Stimulated activated CD8-positive, alpha-beta memory T cell treated with anti-CD3 and anti-CD28 coated beads, Interleukin-2, amount 100 ng/mL, for 1 hour (primary cell): Measurements from ENCODE around the gene CENPX.

Experiments used
- DNase-seq, 2 donors: peaks; one replicate each; pipeline ENCODE4 v3.0.0-alpha.2; 2020; ENCODE audit warnings: low read depth in 2 of 2

CENPX gene

GRCh38 chr17:82022310-82022980 is at the start of gene CENPX:
Gene CENPX, minus strand, starts transcription at chr17:82022878. Its CDS starts 17 bp downstream, at chr17:82022861.
- no peak for DNase-seq

- DNase-seq = no peak
Measured at GRCh38 chr17:82070611-82071010, 47.9 kb upstream of the CENPX start.

GRCh38 chr17:82065638-82066303 is 43.1 kb upstream of the CENPX start, which contains the start of gene DUS1L:
Gene DUS1L, minus strand, starts transcription at chr17:82065804. Its CDS starts 745 bp downstream, at chr17:82065059.
- DNase-seq = peak; percentile 47 to 55

DNA sequence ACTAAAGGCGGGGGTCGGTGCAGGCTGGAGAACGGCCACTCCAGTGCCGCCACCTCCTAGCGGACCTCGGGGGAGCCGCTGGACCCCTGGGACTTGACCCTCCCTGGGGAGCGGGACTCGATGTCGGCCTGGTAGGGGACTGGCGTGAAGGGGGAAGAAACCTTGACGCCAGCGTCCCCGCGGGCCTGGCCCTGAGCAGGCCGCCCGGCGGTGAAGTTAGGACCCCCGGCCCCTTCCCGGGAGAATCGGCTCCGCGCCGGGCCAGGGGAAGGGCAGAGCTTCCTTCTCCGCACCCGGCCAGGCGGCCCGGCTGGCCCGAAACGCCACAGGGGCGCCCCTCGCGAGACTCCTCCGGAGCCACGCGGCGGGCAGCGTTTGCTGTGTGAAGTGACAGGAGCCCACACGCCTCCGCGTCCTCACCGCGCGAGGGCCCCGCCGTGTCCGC is 42.5 kb upstream of the CENPX start:
- DNase-seq = no peak

DNA sequence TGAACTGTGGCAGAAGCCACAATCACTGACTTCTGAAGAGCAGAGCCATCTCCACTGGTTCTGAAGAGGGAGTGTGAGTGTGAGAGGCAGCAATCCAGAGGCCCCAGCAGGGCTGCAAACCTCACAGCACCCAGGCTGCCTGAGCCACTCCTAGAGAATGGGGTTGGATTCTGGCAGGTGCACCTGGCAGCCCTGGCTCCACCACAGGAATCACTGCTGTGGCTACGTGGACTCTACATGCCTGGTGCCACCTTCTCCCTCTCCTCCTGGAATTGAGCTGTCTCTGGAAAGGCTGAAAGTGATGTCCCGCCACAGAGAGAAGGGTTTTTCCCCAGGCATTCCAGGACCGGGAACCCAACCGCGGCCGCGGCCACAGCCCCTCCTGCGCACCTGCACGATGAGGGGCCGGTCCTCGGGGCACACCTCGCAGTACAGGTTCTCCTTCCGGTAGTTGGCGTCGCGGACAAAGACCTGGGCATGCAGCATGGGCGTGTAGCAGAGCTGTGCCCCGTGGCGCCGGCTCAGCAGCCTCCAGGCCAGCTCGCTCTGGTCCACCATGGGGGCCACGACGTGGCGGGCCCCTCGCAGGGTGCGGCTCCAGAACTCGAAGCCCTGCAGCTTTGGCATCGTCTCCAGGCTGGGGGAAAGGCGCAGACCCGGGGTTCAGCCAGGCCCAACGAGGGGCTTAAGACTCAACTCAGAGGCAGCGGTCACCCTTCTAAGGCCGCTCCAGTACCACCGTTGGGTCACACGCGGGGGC is 41.9 kb upstream of the CENPX start:
- DNase-seq = no peak

DNA sequence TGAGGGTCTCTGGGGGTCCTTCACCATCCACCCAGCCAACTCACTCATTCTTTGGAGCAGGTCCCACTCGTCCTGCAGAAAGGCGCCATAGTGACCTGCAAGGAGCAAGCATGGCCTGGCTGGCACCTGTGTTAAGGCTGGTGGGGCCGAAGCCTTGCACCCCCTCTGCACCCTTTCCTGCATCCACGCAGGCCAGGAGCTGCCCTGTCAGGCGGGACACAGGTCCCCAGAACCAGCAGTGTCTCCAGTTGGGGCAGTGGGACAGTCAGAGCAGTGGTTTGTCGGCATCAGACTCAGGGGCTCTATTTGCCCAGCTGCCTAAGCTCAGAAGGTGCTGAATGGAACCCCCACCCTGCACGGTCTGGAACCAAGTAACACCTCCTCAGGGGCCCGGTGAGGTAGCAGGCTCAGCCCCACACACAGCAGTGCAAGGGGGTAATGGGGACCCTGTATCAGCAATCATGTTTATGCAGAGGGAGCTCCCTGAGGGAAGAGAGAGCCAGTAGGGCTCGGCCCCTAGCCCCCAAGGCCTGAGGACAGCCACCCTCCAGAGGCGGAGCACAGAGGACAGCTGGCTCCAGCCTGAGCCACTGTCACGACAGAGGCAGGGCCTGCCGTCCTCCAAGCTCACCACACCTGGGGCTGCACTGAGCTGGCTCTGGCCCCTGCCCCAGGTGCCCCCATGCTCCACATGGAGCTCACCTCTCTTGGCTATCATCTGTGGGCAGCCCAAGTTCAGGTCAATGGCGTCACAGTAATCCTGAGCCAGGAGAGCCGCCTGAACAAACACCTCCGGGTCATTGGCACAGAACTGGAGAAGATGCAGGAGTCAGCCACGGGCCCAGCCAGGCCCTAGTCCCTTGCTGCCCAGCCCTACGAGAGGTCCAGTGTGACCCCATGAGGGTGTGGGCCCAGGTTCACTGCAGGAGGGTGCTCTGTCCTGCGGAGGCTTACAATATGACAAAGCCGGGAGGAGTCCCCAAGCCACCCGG is 41.0 kb upstream of the CENPX start:
- DNase-seq = no peak

- no peak for DNase-seq
Measured at GRCh38 chr17:82062984-82063368, 40.3 kb upstream of the CENPX start.

- no peak for DNase-seq
Measured at GRCh38 chr17:82062076-82062983, 39.7 kb upstream of the CENPX start.

GRCh38 chr17:82061047-82061925 is 38.6 kb upstream of the CENPX start:
- DNase-seq = no peak

GRCh38 chr17:82060614-82061013 is 37.9 kb upstream of the CENPX start:
- DNase-seq = no peak

- DNase-seq = no peak
Measured at GRCh38 chr17:82060001-82060380, 37.3 kb upstream of the CENPX start.

DNA sequence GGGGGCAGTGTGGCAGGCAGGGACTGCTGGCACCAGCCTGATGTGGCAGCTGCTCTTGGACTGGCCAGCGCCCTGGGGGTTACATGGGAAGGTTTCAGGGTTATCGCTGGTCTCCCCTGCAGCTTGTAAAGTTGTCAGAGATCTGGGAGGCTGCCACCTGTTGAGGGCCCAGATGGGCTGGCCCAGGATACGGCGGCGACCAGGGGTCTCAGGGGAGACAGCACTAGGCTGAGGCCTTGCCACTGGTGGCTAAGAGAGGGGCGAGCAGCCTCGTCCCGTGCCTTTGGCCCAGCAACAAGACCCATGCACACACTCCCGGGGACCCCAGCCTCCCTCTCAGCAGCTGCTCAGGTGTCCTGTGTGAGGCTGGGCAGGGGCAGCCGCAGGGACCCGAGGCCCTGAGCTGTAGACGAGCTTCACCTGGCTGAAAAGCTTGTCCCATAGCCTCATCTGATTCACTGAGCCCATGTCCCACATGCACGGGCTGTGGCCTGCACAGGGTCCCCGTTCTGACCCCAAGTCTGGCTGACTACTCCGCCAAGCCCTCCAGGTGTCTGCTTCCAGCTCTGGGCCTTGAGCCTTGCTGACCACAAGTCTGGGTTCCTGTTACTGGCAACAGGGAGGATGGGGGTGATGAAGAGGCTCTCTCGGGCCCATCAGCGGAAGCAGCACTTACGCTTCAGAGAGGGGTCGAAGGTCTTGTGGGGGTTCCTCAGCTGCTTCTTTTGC is 36.8 kb upstream of the CENPX start:
- no peak for DNase-seq

DNA sequence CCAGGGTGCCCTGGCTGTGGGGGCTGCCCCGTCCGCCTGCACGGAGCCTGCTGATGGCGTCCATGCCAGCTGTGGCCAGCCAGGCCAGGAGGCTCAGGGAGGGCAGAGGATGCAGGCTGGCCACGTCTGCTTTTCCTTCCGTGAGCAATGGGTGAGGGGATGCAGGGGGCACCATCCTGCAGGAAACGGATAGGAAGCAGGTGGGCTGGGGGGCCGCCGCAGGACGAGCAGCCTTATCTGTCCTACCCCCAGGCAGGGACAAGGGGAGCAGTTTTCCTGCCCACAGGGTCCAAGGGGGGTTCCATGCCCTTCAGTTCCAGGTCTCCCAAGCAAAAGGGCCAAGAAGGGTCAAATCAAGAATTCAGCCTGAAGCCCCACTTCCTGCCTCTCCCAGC is 36.2 kb upstream of the CENPX start:
- no peak for DNase-seq

DNA sequence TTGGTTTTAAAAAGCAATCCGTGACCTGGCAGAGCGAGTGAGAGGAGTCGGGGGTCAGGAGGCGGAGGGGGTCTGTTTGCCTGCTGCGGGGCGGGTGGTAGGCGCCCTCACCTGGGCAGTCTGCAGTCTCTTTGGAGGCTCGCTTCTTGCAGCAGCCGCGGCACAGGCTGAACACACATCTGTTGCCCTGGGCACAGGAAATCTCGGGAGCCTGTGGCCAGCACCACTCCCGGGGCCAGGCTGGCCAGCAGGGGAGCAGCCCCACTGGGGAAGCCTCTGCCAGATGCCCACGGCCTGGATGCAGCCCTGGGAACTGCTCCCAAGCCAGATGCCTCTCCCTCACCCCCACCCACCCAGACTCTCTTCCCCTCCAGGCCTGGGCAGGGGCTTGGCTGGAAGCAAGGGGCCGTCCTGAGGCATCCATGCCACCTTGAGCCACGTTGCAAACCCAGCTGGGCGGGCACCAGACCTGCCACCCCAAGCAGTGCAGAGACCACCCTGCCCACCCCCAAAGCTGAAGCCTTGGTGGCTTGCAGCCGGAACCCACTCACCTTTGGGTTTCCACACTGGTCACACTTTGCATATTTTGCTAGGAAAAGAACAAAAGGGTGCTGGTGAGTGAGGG is 35.7 kb upstream of the CENPX start:
- DNase-seq = no peak

DNA sequence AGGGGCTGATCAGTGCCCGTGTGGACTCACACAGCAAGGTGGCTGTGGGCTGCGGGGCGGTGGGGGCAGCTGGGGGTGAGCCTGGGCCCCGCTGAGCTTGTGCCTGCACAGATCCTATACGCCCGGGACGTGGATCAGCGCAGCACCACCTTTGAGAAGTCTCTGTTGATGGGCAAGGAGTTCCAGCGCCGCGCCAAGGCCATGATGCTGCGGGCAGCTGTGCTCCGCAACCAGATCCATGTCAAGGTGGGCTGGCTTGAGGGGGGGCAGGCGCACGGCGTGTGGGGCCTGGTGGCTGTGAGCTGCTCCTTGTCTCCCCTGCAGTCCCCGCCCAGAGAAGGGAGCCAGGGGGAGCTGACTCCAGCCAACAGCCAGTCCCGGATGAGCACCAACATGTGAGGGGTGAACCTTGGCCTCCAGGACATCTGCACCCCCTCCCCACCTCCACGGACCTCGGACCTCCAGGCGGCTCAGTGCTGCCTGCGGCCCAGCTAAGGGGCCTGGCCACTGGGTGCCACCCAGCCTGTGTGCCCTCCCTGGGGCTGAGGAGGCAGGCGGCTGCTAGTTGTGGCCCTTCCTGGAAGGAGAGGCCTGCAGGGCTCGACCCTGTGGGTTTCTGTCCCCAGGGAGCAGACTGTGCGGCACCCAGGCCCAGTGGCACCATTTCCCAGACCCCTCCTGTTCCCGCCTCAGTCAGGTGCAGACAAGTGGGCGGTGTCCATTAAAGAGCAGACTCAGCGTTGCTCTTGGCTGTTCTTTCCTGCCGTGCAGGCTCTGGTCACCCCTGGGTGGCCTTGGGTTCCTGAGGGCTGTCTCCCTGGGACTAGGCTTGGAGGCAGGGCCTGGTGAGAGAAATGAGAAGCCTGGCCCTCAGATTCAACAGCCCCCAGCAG is 34.3 kb upstream of the CENPX start:
- no peak for DNase-seq

DNA sequence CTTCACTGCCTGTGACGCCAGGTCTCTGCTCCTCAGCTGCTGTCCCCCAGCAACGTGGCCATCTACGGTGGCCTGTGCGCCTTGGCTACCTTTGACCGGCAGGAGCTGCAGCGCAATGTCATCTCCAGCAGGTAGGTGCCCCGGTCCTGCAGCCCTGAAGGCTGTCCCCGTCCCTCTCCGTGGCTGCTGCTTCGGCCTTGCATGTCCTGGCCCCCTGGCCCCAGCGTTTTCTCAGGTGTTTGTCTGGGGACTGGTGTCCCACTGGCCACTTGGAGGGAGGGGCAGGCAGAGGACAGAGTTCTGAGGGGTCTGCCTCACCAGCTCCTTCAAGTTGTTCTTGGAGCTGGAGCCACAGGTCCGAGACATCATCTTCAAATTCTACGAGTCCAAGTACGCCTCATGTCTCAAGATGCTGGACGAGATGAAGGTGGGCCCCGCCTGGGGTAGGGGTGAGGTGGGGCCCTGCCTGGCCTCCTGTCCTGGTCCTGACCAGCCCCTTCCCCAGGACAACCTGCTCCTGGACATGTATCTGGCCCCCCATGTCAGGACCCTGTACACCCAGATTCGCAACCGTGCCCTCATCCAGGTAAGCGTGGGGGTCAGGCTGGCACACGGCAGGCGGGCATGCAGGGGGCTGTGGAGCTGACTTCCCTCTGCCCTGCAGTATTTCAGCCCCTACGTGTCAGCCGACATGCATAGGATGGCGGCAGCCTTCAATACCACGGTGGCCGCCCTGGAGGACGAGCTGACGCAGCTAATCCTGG is 33.5 kb upstream of the CENPX start:
- DNase-seq = no peak
